ENCODE measurements around the gene BOLA1. TPM values are rescaled to one million over a fixed set of nuclear protein-coding genes. Genes with fewer than 3 reads are reported as not detected.
"Not testable (repeated sequence)": the region's sequence is repeated elsewhere in the genome, so short reads cannot be mapped to it uniquely, and the experiment has no call there.

The BOLA1 gene
- total RNA-seq, result 12.0 TPM

DNA sequence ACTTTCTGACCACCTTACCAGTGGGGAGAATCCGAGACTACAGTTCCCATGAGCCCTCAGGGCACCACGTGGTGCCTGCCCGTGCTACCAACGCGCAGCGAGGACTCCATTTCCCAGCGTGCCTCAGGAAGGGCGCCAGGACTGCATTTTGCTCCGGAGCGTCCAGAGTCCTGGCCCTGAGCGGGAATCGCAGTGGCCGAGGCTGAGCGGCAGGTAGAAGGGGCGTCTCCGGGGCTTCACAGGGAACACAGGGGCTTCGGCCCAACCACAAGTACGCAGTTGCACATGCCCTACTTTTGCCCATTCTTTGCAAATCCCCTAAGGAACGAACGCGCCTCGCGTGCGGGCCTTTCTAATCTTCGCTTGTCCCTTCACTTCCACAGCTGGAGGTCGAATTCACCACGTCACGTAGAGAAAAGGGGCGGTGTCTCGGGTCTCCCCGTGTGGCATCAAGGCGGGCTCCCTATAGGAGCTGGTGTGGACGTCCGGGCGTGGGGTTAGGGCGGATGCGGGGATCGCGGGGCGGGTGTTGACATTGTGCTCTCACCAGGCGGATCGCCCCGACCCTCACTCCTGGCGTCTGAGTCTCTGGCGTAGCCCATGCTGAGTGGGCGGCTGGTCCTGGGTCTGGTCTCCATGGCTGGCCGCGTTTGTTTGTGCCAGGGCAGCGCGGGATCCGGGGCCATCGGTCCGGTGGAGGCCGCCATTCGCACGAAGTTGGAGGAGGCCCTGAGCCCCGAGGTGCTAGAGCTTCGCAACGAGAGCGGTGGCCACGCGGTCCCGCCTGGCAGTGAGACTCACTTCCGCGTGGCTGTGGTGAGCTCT lies at the start of gene BOLA1:
BOLA1 (plus strand) TSS at position 109 of the 825 bp plus-strand sequence; CDS start at position 601, 492 bp downstream.
- peak; percentile 93 for ATAC-seq

- ATAC-seq, result no peak
These were observed 49.4 kb upstream of the BOLA1 start for GRCh38 chr1:149849947-149850360.

DNA sequence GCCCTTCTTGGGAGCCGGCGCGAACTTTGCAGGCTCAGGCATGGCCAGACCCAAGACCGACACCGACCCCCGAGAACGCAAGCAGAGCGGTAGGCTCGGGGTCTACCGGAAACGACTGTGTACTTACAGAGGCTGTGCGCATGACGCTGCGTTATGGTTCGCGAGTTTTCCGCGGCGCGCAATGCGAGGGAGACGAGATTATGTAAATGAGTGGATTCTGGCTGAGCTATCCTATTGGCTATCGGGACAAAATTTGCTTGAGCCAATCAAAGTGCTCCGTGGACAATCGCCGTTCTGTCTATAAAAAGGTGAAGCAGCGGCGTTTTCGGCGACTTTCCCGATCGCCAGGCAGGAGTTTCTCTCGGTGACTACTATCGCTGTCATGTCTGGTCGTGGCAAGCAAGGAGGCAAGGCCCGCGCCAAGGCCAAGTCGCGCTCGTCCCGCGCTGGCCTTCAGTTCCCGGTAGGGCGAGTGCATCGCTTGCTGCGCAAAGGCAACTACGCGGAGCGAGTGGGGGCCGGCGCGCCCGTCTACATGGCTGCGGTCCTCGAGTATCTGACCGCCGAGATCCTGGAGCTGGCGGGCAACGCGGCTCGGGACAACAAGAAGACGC lies 48.5 kb upstream of the BOLA1 start:
- peak; percentile 77 for ATAC-seq

DNA sequence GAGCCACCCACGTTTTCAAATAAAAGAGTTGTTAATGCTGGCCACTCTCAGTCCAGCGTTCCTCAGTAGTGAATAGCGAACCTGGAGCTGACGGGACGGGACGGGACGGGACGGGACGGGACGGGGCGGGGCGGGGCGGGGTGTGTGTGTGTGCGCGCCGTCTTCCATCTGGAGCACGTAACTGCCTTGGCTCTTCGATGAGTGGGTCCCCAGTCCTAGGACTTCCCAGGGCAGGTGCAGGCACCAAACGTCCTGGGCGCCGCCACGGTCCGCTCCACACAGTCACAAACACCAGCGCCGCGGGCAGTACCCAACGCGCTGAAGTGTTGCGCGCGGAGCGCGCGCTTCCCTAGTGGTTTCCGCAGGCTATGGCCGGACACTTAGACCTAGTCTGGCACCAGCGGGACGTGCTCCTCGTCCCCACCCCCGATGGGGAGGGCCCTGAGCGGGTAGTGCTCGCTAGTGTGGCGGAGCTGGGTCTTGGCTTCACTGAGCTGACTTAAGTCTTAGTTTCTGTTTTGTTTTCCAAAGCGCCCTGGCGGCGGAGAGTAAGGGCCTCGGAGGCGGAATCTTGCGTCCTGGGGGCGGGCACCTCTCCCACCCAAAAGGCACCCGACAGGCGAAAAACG lies 47.7 kb upstream of the BOLA1 start:
- ATAC-seq, result peak; percentile 69

- peak; percentile 58 for ATAC-seq
These were observed 47.1 kb upstream of the BOLA1 start for GRCh38 chr1:149852263-149852662.

GRCh38 chr1:149860271-149860670 lies 39.1 kb upstream of the BOLA1 start:
- peak; percentile 16 for ATAC-seq

DNA sequence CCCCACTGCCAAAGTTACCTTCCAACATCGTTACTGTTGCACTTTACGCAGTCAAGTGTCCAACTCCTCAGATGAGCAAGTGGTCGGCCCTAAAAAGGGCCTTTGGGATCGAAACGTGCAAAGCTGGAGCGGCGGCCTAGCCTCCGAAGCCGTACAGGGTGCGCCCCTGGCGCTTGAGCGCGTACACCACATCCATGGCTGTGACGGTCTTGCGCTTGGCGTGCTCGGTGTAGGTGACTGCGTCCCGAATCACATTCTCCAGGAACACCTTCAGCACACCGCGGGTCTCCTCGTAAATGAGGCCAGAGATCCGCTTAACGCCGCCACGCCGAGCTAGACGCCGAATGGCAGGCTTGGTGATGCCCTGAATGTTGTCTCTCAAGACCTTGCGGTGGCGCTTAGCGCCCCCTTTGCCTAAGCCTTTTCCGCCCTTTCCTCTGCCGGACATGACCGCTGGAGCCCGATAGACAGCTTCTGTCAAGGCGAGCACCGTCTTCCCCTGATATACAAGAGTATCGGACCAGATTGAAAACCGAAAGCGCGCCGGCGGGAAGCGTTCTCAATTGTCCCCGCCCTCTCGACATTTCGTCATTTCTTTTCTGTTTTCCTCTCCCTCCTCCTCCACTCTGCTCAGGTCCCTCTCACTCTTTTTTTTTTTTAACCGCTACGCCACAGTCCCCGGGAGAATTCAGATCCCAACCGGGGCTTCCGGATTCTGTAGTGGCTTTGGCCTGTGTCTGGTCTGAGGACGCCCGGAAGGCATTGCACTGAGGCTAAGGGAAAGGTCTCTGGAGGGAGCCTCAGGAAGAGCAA lies 38.5 kb upstream of the BOLA1 start:
- peak; percentile 84 for ATAC-seq

- peak; percentile 27 for ATAC-seq
These were observed 37.8 kb upstream of the BOLA1 start for GRCh38 chr1:149861497-149862054.

- ATAC-seq, result not testable (repeated sequence)
These were observed 32.5 kb upstream of the BOLA1 start for GRCh38 chr1:149866887-149867286.

- ATAC-seq, result not testable (repeated sequence)
These were observed 26.3 kb upstream of the BOLA1 start for GRCh38 chr1:149873060-149873459.

GRCh38 chr1:149877211-149877946 lies 22.0 kb upstream of the BOLA1 start:
- peak; percentile 6 for ATAC-seq

- no peak for ATAC-seq
These were observed 19.8 kb upstream of the BOLA1 start for GRCh38 chr1:149879556-149879955.

DNA sequence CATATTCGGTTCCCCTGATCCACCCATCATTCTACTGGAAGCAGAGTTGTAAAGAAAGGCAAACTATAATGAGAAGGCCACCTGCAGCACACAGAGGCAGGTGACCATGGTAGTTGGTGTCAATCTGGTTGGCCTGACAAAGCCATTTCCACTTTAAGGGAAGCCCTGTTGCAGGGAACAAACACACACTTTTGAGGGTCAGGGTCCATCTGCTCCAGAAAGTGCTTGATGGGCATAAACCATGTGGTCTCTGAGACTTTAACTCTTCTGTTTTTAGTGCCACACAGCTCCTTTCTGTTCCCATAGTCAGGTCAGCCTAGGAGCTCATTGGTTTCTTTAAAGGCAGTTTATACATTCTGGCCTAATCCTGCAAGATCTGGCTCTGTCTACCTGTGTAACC lies 17.5 kb upstream of the BOLA1 start:
- ATAC-seq, result no peak

- ATAC-seq, result no peak
These were observed 15.6 kb upstream of the BOLA1 start for GRCh38 chr1:149883598-149884247.

GRCh38 chr1:149884433-149885338 lies 14.7 kb upstream of the BOLA1 start:
- ATAC-seq, result no peak

DNA sequence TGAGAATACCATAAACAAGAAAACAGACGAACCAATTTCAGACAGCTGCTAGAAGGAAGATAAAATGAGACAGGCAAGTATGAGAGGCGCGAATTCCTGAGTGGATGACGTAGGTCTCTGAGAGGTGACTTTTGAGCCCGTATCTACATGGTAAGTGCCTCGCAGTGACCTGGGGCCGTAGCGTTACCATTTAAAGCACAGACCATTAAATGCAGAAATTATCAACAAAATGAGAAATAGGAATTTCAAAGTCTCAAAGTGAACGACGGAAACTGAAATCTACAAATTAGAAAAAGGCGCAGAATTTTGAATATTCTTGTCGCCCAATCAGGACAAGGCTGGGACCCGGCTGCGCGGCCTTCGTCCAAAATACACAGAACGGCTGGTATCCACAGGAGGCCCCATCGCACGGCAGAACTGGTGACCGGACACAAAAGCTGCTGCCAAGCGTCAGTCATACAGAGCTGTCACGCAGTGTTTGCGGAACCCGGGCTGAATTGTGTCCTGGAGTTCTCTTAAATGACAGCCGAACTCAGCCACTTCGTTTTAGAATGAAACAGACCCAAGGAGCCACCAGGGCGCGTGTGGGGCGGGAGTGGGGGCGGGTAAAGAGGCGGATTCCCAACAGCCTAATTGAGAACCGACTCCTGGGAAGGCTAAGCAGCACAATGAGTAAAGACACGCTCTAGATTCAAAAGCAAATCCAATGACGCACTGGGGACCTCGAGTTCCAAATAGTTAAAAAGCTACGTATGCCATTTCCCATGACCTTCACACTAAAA lies 13.8 kb upstream of the BOLA1 start:
- ATAC-seq, result peak; percentile 19

DNA sequence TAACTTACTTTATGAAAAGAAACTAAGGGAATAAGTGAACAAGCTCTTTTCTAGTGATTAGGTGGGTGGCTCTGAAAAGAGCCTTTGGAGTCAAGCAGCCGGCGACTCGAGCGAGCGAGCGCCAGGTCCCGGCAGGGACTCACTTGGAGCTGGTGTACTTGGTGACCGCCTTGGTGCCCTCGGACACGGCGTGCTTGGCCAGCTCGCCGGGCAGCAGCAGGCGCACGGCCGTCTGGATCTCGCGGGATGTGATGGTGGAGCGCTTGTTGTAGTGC lies 13.3 kb upstream of the BOLA1 start:
- ATAC-seq, result not testable (repeated sequence)

DNA sequence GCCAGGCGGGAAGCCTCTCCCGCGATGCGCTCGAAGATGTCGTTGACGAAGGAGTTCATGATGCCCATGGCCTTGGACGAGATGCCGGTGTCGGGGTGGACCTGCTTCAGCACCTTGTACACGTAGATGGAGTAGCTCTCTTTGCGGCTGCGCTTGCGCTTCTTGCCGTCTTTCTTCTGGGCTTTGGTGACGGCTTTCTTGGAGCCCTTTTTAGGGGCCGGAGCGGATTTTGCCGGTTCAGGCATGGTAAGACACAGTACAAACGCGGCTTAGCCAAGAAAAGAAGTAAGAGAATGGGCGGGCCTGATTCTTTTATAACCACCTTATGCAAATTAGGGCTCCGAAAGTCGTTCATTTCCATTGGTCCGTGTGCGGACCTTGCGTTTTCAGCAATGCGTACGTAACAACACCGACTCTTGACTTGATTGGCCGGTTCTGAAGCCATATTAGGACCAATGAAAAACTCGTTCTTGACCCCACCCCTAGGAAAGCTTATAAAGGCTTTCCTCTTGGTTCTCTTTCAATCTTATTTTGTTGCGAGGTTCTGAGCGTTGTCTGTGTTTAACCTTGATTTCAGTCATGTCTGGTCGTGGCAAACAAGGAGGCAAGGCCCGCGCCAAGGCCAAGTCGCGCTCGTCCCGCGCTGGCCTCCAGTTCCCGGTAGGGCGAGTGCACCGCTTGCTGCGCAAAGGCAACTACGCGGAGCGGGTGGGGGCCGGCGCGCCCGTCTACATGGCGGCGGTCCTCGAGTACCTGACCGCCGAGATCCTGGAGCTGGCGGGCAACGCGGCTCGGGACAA lies 12.8 kb upstream of the BOLA1 start:
- peak; percentile 80 for ATAC-seq

GRCh38 chr1:149887196-149887455 lies 12.2 kb upstream of the BOLA1 start:
- not testable (repeated sequence) for ATAC-seq
